Psoas muscle (tissue), 8 donors: Measurements from ENCODE around the gene BPTF. TPM values are rescaled to one million over a fixed set of nuclear protein-coding genes. Genes with fewer than 3 reads are reported as not detected.
"Not testable (repeated sequence)": the region's sequence is repeated elsewhere in the genome, so short reads cannot be mapped to it uniquely, and the experiment has no call there.

Experiments
- ATAC-seq, 4 donors: fragments of 200-7000 bp; cut with Tn5 transposase; one replicate each; pipeline ENCODE4 v1.9.1; 2020; ENCODE audit warnings: moderate library complexity in 3 of 4, mild to moderate bottlenecking in 2 of 4
- DNase-seq, 2 donors: peaks; one replicate each; pipeline ENCODE4 v3.0.0-alpha.2; 2020
- H3K27ac ChIP-seq: fragments of 200-600 bp; one replicate; pipeline ENCODE4 v1.8.0; 2022
- H3K27me3 ChIP-seq, 3 donors: fragments of 200-600 bp in 1 of 3; one replicate each; pipeline versions ENCODE4 v1.6.1 to v1.8.0; 2013 to 2022; ENCODE audit warnings: low read length in 2 of 3, mild to moderate bottlenecking in 2 of 3, moderate library complexity in 1 of 3; ENCODE audit not compliant: insufficient read depth in 3 of 3
- H3K36me3 ChIP-seq, 2 donors: fragments of 200-600 bp in 1 of 2; one replicate each; pipeline versions ENCODE4 v1.6.1 to v1.8.0; 2013 to 2022; ENCODE audit warnings: low read depth in 1 of 2, mild to moderate bottlenecking in 1 of 2, moderate library complexity in 1 of 2; ENCODE audit not compliant: insufficient read depth in 1 of 2
- H3K4me1 ChIP-seq: fragments of 200-600 bp; one replicate; pipeline ENCODE4 v1.8.0; 2022
- H3K4me3 ChIP-seq: fragments of 200-600 bp; one replicate; pipeline ENCODE4 v1.8.0; 2022; ENCODE audit warnings: mild to moderate bottlenecking
- H3K9me3 ChIP-seq: fragments of 200-600 bp; one replicate; pipeline ENCODE4 v1.8.0; 2022
- CTCF ChIP-seq: fragments of 200-600 bp; IDR thresholded peaks from one replicate; pipeline ENCODE4 v1.8.0; 2022; ENCODE audit warnings: antibody characterized with exemption
- WGBS, 3 donors: extraction: QIAGEN DNeasy Blood & Tissue Kit; methylation state at CpG; one replicate each; pipeline versions ENCODE4 v1.1.6 to v1.1.7; 2013; 5-methylcytosine and 5-hydroxymethylcytosine counted together
- intact Hi-C, 2 donors: fragments of 100-400 bp; cut with DNase I; formaldehyde crosslinking; loops; one replicate each; pipeline versions ENCODE4 v1.11.0 to v1.14.2; 2022
- polyA plus RNA-seq, 3 donors: library from polyadenylated mRNA; stranded (reverse); fragments of 200-250 nt; gene quantifications; one replicate each; pipeline ENCODE4 v1.2.3, GENCODE V29; 2013
- total RNA-seq, 4 donors: library from RNA; stranded (reverse); fragmentation: NEBNext Ultra II Directional in 2 of 4; extraction: Animal tissue kit (Norgen Biotek cat#: 25700) in 2 of 4; gene quantifications; one replicate each; pipeline versions ENCODE4 v1.2.1 to v1.2.4, GENCODE V29; 2021 to 2023
- donor health status: healthy with polysubstance abuse.
- donor health status: DM: no; HTN: no; CAD: no; lungs with moderate emphysema.
- donor health status: Bipolar disorder and iron deficiency.
- donor health status: healthy.
- donor health status: DM: yes; HTN: yes; CAD: no.
- donor health status: DM: no; HTN: no; CAD: no.
- donor health status: DM: no; HTN: no; CAD: no.
- donor health status: DM: yes; HTN: yes; CAD: no.

BPTF gene
- total and polyA plus RNA-seq, 7 donors: 10.0 to 60.9 (median 48.0) TPM

GRCh38 chr17:67842648-67843047, 17.3 kb downstream of the BPTF start:
- ATAC-seq: no peak
- intact Hi-C loops: no loop called here
- Histone ChIP-seq H3K9me3 (no peaks in the 10 kb centered on the region), H3K27me3 (no peaks in the 10 kb centered on the region), H3K36me3 (no peaks in the 10 kb centered on the region), H3K27ac (no peak overlapping the region), H3K4me1 (peaks cover 17% of the 10 kb centered on the region), H3K4me3 (no peak overlapping the region)
- no peak for DNase-seq
- no peak for TF ChIP-seq CTCF

GRCh38 chr17:67845374-67845773, 20.1 kb downstream of the BPTF start:
- no peaks in the 10 kb centered on the region for H3K36me3 ChIP-seq
- peaks cover 7% of the 10 kb centered on the region for H3K4me1 ChIP-seq
- H3K27me3 ChIP-seq: no peaks in the 10 kb centered on the region
- intact Hi-C loops: no loop called here
- no peak for TF ChIP-seq CTCF
- DNase-seq (no peak), ATAC-seq (no peak)
- no peak overlapping the region for H3K4me3 ChIP-seq
- no peak overlapping the region for H3K27ac ChIP-seq
- WGBS, 3 donors: 87 to 91% (median 88%) methylated on average over 5 of the region's 5 CpGs
- peaks cover 4% of the 10 kb centered on the region for H3K9me3 ChIP-seq

- H3K9me3 ChIP-seq, H3K27me3 ChIP-seq, intact Hi-C loops, DNase-seq, H3K4me1 ChIP-seq, H3K36me3 ChIP-seq, H3K4me3 ChIP-seq: not testable (repeated sequence)
- peak overlapping the region; percentile 31 for H3K27ac ChIP-seq
- 62 to 76% (median 63%) methylated on average over 5 of the region's 5 CpGs for WGBS, 3 donors
- peak in 1 of 4 donors; percentile 64 for ATAC-seq
These were observed 22.9 kb downstream of the BPTF start for GRCh38 chr17:67848189-67848588.

DNA sequence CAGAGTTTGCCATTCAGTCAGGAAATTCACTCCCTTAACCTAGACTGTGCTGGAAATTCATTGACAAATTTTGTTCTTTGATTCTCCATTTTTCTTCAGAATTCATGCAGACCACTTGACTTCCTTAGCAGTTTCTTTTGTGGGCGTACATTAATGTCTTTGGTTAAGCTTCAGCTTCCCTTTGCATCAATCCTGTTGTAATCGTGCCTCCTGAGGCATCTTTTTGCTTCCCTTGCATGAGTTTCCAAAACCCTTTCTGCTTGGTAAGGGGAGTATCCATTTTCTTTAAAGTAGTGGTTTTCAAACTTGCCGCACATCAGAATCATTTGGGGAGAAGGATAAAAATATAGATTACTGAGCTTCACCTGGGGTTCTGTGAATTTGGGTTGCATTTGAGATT, 23.5 kb downstream of the BPTF start:
- ATAC-seq, H3K9me3 ChIP-seq, H3K4me1 ChIP-seq, DNase-seq, H3K36me3 ChIP-seq, H3K4me3 ChIP-seq, intact Hi-C loops, H3K27me3 ChIP-seq: not testable (repeated sequence)
- WGBS, 3 donors: 86 to 94% (median 90%) methylated on average over 3 of the region's 3 CpGs
- peak overlapping the region; percentile 31 for H3K27ac ChIP-seq

DNA sequence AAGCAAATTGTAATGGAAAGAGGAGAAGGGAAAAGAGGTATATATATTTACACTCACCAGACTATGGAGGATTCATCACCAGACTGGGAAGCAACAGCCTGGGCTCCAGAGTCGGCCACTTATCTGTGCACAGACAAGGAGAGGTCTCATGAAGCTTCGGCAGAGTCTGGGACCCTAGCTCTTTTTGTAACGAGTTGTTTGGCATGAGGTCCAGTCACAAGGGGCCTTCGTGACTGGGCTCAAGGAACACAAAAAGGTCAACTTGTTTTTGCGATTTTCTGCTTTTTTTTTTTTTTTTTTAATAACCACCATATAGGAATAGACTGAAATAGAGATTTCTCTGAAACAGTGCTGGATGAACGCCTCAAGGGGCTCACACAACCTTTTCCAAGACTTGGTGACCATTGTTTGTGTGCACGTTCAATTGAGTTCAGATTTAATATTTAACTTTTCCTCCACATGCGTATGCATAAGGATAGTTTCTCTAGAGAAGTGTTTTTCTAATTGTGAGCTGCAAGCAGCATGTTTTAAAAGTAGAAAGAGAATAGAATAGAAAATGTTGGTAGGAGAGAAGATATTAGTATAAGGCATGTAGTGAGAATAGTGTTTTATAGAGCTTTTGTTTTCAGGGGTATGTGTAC, 25.8 kb downstream of the BPTF start:
- H3K4me1 ChIP-seq: peaks cover 16% of the 10 kb centered on the region
- peaks cover 4% of the 10 kb centered on the region for H3K9me3 ChIP-seq
- H3K36me3 ChIP-seq: peaks cover 5 to 12% of the 10 kb centered on the region in 2 donors
- WGBS, 3 donors: 72 to 87% (median 74%) methylated on average over 8 of the region's 8 CpGs
- H3K27ac ChIP-seq: no peak overlapping the region
- ATAC-seq (no peak), DNase-seq (no peak)
- no peaks in the 10 kb centered on the region for H3K27me3 ChIP-seq
- intact Hi-C loops: no loop called here
- no peak overlapping the region for H3K4me3 ChIP-seq
- TF ChIP-seq CTCF: no peak

DNA sequence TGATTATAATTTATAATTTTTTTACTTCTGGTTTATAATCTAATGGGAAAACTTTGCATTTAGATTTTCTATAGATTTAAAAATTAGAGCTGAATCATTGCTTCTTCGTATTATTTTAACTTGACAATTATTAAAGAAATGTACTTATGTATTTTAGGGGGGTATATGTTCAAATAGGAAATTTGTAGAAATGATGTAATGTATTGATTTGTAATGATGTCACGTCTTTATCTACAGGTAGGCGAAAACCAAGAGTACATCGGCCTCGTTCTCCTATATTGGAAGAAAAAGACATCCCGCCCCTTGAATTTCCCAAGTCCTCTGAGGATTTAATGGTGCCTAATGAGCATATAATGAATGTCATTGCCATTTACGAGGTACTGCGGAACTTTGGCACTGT, 28.4 kb downstream of the BPTF start:
- no peak for ATAC-seq
- no peaks in the 10 kb centered on the region for H3K27me3 ChIP-seq
- TF ChIP-seq CTCF: no peak
- peaks cover 5 to 12% of the 10 kb centered on the region in 2 donors for H3K36me3 ChIP-seq
- H3K4me1 ChIP-seq: peaks cover 28% of the 10 kb centered on the region
- intact Hi-C loops: no loop called here
- DNase-seq: no peak
- H3K4me3 ChIP-seq: no peak overlapping the region
- peaks cover 4% of the 10 kb centered on the region for H3K9me3 ChIP-seq
- no peak overlapping the region for H3K27ac ChIP-seq
- 89 to 93% (median 91%) methylated on average over 8 of the region's 8 CpGs for WGBS, 3 donors
